ENCODE measurements around the gene PNPLA1.

GRCh38 chr6:36269834-36270705 lies at the start of gene PNPLA1:
- no peak for TF ChIP-seq GATA3 (IDR thresholded peaks at IDR 0.05; ENCODE audit: low read depth, low read length)
- TF ChIP-seq GATA2 (IDR thresholded peaks at IDR 0.05; ENCODE audit: low read depth, low read length), result no peak

Data from SH-SY5Y (cell line).